Lower leg skin (tissue), 4 donors: Measurements from ENCODE around the gene CLEC18A. TPM values are rescaled to one million over a fixed set of nuclear protein-coding genes. Genes with fewer than 3 reads are reported as not detected.

Experiments used
- DNase-seq, 2 donors: peaks; one replicate each; pipeline ENCODE4 v3.0.0-alpha.2; 2019; ENCODE audit warnings: low spot score in 2 of 2
- H3K4me3 ChIP-seq: fragments of 200-600 bp; sonication (generic); 2 replicates; pipeline ENCODE4 v1.5.1; 2017; ENCODE audit warnings: mild to moderate bottlenecking, low read depth; ENCODE audit not compliant: poor library complexity, severe bottlenecking
- CTCF ChIP-seq, 3 donors: fragments of 450-650 bp; IDR thresholded peaks; one replicate each; pipeline ENCODE4 v1.5.1; 2016; ENCODE audit warnings: antibody characterized with exemption in 3 of 3, mild to moderate bottlenecking in 3 of 3, moderate library complexity in 2 of 3
- POLR2A ChIP-seq, 2 donors: fragments of 450-650 bp; IDR thresholded peaks; one replicate each; pipeline ENCODE4 v1.6.1; 2016 to 2017; ENCODE audit warnings: antibody characterized with exemption in 2 of 2, mild to moderate bottlenecking in 1 of 2, moderate library complexity in 1 of 2
- WGBS, 2 donors: methylation state at CpG; one replicate each; pipeline ENCODE4 v1.1.5; 2018; 5-methylcytosine and 5-hydroxymethylcytosine counted together
- intact Hi-C: fragments of 100-400 bp; cut with DNase I; formaldehyde crosslinking; loops from one replicate; pipeline ENCODE4 v1.15.0; 2023; ENCODE audit warnings: low total_unique reads
- total RNA-seq, 4 donors: library from RNA; depleted of rRNA; stranded (reverse); fragments of >200 nt; gene quantifications; one replicate each; pipeline ENCODE4 v1.1.0, GENCODE V29; 2016

The CLEC18A gene
- total RNA-seq, 4 donors from 2014 or later: 0.12 to 1.2 (median 0.39) TPM

DNA sequence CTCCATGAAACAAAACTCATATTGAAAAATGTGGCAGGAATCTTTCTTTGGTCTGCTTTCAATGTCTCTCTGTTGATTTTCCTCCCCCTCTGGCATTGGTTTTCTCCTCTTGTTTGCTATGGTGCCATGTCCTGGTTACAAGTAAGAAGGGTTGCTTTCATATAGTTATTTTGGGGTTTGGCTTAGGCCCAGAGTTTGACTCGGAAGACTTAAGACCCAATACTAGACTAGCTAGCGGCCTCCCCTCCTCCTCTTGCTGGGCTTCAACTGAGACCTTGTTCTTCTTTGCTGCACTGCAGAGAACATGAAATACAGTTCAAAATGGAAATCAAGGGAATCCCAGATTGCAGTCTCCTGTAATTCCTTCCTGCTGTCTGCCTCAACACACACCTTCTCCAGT is 30.0 kb upstream of the CLEC18A start:
- no peak for TF ChIP-seq CTCF (IDR thresholded peaks at IDR 0.05)
- no peak for TF ChIP-seq POLR2A (IDR thresholded peaks at IDR 0.05)
- 77 to 78% methylated on average over 2 of the region's 2 CpGs for WGBS, 2 donors
- intact Hi-C loops: no loop called here
- H3K4me3 ChIP-seq: no peak overlapping the region
- DNase-seq: no peak

GRCh38 chr16:69922200-69922599 is 28.9 kb upstream of the CLEC18A start:
- no peak for DNase-seq
- TF ChIP-seq CTCF (IDR thresholded peaks at IDR 0.05): no peak
- no peak for TF ChIP-seq POLR2A (IDR thresholded peaks at IDR 0.05)
- WGBS, 2 donors: 86 to 89% methylated on average over 6 of the region's 6 CpGs
- H3K4me3 ChIP-seq: no peak overlapping the region
- intact Hi-C loops: no loop called here

DNA sequence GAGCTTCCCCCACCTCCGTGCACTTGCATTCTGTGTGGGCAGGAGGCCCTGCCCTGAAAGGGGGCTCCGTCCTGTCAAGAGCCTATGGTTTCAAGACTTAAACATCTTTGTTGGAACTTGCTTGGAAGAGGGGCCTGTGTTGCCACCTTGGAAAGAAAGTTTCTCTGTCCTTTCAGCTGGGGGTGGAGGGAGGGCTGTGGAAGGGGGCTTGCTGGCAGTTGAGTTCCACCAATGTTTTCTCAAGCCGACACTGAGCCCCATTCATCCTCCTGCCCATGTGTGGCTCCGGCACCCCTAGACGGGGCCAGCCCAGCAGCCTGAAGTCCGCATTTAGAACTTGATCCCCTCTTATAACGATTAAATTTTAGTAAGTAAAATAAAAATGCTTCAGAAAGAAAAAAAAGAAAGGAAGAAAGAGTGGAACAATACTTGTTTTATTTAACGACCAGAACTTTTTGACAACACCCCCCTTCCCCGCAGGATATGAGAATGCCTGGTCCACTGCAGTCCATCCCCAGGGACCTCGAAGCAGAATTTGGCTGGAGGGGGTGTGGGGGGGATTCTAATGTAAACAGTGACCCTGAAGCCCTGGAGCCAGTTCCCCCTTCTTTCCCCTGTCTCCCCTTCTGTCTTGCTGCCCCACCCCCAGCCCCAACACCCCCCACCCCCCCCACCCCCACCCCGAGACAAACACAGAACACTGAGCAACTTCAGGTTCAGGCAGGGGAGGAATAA is 26.9 kb upstream of the CLEC18A start:
- WGBS, 2 donors: 69 to 71% methylated on average over 11 of the region's 11 CpGs

DNA sequence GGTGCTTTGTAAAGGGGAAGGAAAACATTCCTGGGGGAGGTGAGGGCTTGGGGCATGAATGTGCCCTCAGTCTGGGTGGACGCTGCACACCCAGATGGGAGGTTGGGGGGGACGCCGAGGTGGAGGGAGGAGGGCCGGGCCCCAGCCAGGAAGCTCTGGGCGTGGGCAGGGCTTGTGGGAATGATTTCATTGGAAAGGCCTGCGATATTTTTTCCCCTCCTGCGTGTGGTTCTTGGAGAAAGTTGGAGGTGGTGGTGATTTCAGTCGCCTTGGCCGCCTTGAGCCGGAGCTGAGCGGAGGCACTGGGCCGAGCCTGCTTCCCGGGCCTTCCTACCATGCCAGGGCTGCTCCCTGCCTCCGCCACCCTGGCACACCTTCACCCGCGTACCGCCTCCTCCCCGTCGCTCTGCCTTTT is 26.4 kb upstream of the CLEC18A start:
- TF ChIP-seq POLR2A (IDR thresholded peaks at IDR 0.05) (no peak), CTCF (IDR thresholded peaks at IDR 0.05) (no peak)
- DNase-seq: no peak
- intact Hi-C loops: no loop called here
- no peak overlapping the region for H3K4me3 ChIP-seq
- WGBS, 2 donors: 51 to 60% methylated on average over 19 of the region's 19 CpGs

More for the DNA sequence above, 26.9 kb upstream of the CLEC18A start:
- no peak overlapping the region for H3K4me3 ChIP-seq
- TF ChIP-seq CTCF (IDR thresholded peaks at IDR 0.05) (no peak), POLR2A (IDR thresholded peaks at IDR 0.05) (no peak)
- intact Hi-C loops: no loop called here
- DNase-seq: no peak

DNA sequence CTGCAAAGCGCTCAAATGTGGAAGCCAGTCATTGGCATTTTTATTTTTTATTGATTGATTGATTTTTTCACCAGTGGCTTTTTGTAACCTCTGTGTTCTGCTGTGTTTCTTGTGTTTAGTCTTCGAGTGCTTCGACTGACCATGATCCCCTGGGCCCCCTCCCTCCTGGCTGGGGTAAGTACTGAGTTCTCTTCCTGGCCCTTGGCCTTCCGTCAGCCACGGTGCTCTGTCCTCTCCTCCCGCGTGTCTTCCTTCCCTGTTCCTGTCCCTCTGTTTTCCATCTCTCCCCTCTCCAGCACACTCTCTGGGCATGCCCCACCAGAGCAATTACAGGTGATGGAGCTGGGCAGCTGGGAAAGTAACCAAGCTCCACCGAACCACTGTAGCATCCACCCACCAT is 25.8 kb upstream of the CLEC18A start:
- H3K4me3 ChIP-seq: no peak overlapping the region
- intact Hi-C loops: no loop called here
- DNase-seq: no peak
- 56 to 61% methylated on average over 8 of the region's 8 CpGs for WGBS, 2 donors
- TF ChIP-seq CTCF (IDR thresholded peaks at IDR 0.05): no peak
- TF ChIP-seq POLR2A (IDR thresholded peaks at IDR 0.05): no peak

GRCh38 chr16:69926241-69926640 is 24.9 kb upstream of the CLEC18A start:
- WGBS, 2 donors: 84 to 88% methylated on average over 8 of the region's 8 CpGs
- H3K4me3 ChIP-seq: no peak overlapping the region
- DNase-seq: no peak
- intact Hi-C loops: no loop called here
- TF ChIP-seq CTCF (IDR thresholded peaks at IDR 0.05) (no peak), POLR2A (IDR thresholded peaks at IDR 0.05) (no peak)
